HAP-1 (cell line): ENCODE results near the gene EFHD2.
"Not testable (repeated sequence)": the region's sequence is repeated elsewhere in the genome, so short reads cannot be mapped to it uniquely, and the experiment has no call there.

Source experiments
- DNase-seq, 2 experiments: peaks; one replicate each; pipeline ENCODE4 v3.0.0-alpha.2; 2016 to 2020; ENCODE audit warnings: low spot score in 2 of 2
- H3K27me3 ChIP-seq: fragments of 250-450 bp; sonication (Bioruptor Pico); 2 replicates; pipeline ENCODE4 v1.5.1; 2020; ENCODE audit warnings: low read depth, mild to moderate bottlenecking, moderate library complexity
- H3K36me3 ChIP-seq: fragments of 250-450 bp; sonication (Bioruptor Pico); replicated peaks from 2 replicates; pipeline ENCODE4 v1.5.1; 2020; ENCODE audit warnings: mild to moderate bottlenecking
- H3K4me1 ChIP-seq: fragments of 250-450 bp; sonication (Bioruptor Pico); 2 replicates; pipeline ENCODE4 v1.5.1; 2020; ENCODE audit warnings: mild to moderate bottlenecking
- H3K4me3 ChIP-seq: fragments of 250-450 bp; sonication (Bioruptor Pico); 2 replicates; pipeline ENCODE4 v1.5.1; 2020; ENCODE audit warnings: mild to moderate bottlenecking, moderate library complexity
- H3K9me3 ChIP-seq: fragments of 250-450 bp; sonication (Bioruptor Pico); 2 replicates; pipeline ENCODE4 v1.5.1; 2020; ENCODE audit warnings: mild to moderate bottlenecking, moderate library complexity
- in situ Hi-C: fragments of 300-500 bp; cut with MboI; formaldehyde crosslinking; loops from 3 replicates; pipeline ENCODE4 v1.14.3; 2020; ENCODE audit warnings: low sequenced_read_pairs, inconsistent platforms, mixed read lengths

The EFHD2 gene

GRCh38 chr1:15381805-15382204, 27.9 kb upstream of the EFHD2 start:
- Histone ChIP-seq H3K27me3 (no peaks in the 10 kb centered on the region), H3K9me3 (no peaks in the 10 kb centered on the region), H3K36me3 (no peaks in the 10 kb centered on the region), H3K4me1 (peaks cover 41% of the 10 kb centered on the region), H3K4me3 (no peak overlapping the region)
- no peak for DNase-seq
- in situ Hi-C loops = no loop called here

GRCh38 chr1:15382601-15383518, 26.8 kb upstream of the EFHD2 start:
- H3K36me3 ChIP-seq = no peaks in the 10 kb centered on the region
- H3K9me3 ChIP-seq = no peaks in the 10 kb centered on the region
- in situ Hi-C loops = no loop called here
- no peak for DNase-seq
- no peak overlapping the region for H3K4me3 ChIP-seq
- H3K4me1 ChIP-seq = peaks cover 41% of the 10 kb centered on the region
- H3K27me3 ChIP-seq = no peaks in the 10 kb centered on the region

- Histone ChIP-seq H3K9me3 (no peaks in the 10 kb centered on the region), H3K4me1 (peaks cover 41% of the 10 kb centered on the region), H3K4me3 (no peak overlapping the region), H3K36me3 (no peaks in the 10 kb centered on the region), H3K27me3 (no peaks in the 10 kb centered on the region)
- in situ Hi-C loops = no loop called here
- no peak for DNase-seq
Measured at GRCh38 chr1:15383810-15384209, 25.9 kb upstream of the EFHD2 start.

- peak; percentile 90 to 95 for DNase-seq
- Histone ChIP-seq H3K4me3 (no peak overlapping the region), H3K9me3 (no peaks in the 10 kb centered on the region), H3K27me3 (no peaks in the 10 kb centered on the region), H3K4me1 (peaks cover 35% of the 10 kb centered on the region), H3K36me3 (no peaks in the 10 kb centered on the region)
- in situ Hi-C loops = no loop called here
Measured at GRCh38 chr1:15384301-15384901, 25.3 kb upstream of the EFHD2 start.

- Histone ChIP-seq H3K4me1 (peaks cover 28% of the 10 kb centered on the region), H3K4me3 (no peak overlapping the region), H3K27me3 (no peaks in the 10 kb centered on the region), H3K36me3 (no peaks in the 10 kb centered on the region), H3K9me3 (no peaks in the 10 kb centered on the region)
- in situ Hi-C loops = no loop called here
- no peak for DNase-seq
Measured at GRCh38 chr1:15385420-15385819, 24.3 kb upstream of the EFHD2 start.

GRCh38 chr1:15386164-15386749, 23.4 kb upstream of the EFHD2 start:
- H3K9me3 ChIP-seq = no peaks in the 10 kb centered on the region
- in situ Hi-C loops = no loop called here
- H3K36me3 ChIP-seq = no peaks in the 10 kb centered on the region
- H3K27me3 ChIP-seq = no peaks in the 10 kb centered on the region
- peaks cover 28% of the 10 kb centered on the region for H3K4me1 ChIP-seq
- no peak overlapping the region for H3K4me3 ChIP-seq
- peak; percentile 39 to 68 for DNase-seq

- Histone ChIP-seq H3K9me3 (no peaks in the 10 kb centered on the region), H3K27me3 (no peaks in the 10 kb centered on the region), H3K4me3 (no peak overlapping the region), H3K36me3 (no peaks in the 10 kb centered on the region), H3K4me1 (peaks cover 28% of the 10 kb centered on the region)
- no peak for DNase-seq
- in situ Hi-C loops = no loop called here
Measured at GRCh38 chr1:15388201-15388880, 21.3 kb upstream of the EFHD2 start.

- in situ Hi-C loops, H3K9me3 ChIP-seq, H3K36me3 ChIP-seq, H3K27me3 ChIP-seq, H3K4me3 ChIP-seq, DNase-seq: not testable (repeated sequence)
- H3K4me1 ChIP-seq = peaks cover 15% of the 10 kb centered on the region
Measured at GRCh38 chr1:15389828-15390227, 19.9 kb upstream of the EFHD2 start.

GRCh38 chr1:15390667-15391066, 19.0 kb upstream of the EFHD2 start:
- in situ Hi-C loops = no loop called here
- Histone ChIP-seq H3K9me3 (no peaks in the 10 kb centered on the region), H3K36me3 (no peaks in the 10 kb centered on the region), H3K27me3 (no peaks in the 10 kb centered on the region), H3K4me1 (peaks cover 10% of the 10 kb centered on the region; the same call in 1 of the 2 replicates), H3K4me3 (no peak overlapping the region)
- no peak for DNase-seq

- H3K36me3 ChIP-seq = no peaks in the 10 kb centered on the region
- no peak overlapping the region for H3K4me3 ChIP-seq
- no peaks in the 10 kb centered on the region for H3K9me3 ChIP-seq
- H3K4me1 ChIP-seq = peaks cover 3% of the 10 kb centered on the region; the same call in 1 of the 2 replicates
- no peaks in the 10 kb centered on the region for H3K27me3 ChIP-seq
- in situ Hi-C loops = no loop called here
- no peak for DNase-seq
Measured at GRCh38 chr1:15391366-15391765, 18.3 kb upstream of the EFHD2 start.

- no peaks in the 10 kb centered on the region for H3K4me1 ChIP-seq
- no peak for DNase-seq
- H3K36me3 ChIP-seq = no peaks in the 10 kb centered on the region
- H3K27me3 ChIP-seq = no peaks in the 10 kb centered on the region
- no peaks in the 10 kb centered on the region for H3K9me3 ChIP-seq
- no peak overlapping the region for H3K4me3 ChIP-seq
- in situ Hi-C loops = no loop called here
Measured at GRCh38 chr1:15393475-15394257, 16.0 kb upstream of the EFHD2 start.

GRCh38 chr1:15394258-15394690, 15.4 kb upstream of the EFHD2 start:
- no peaks in the 10 kb centered on the region for H3K4me1 ChIP-seq
- H3K27me3 ChIP-seq = no peaks in the 10 kb centered on the region
- H3K9me3 ChIP-seq = no peaks in the 10 kb centered on the region
- no peaks in the 10 kb centered on the region for H3K36me3 ChIP-seq
- in situ Hi-C loops = no loop called here
- no peak overlapping the region for H3K4me3 ChIP-seq
- no peak for DNase-seq

- in situ Hi-C loops = no loop called here
- H3K27me3 ChIP-seq = no peaks in the 10 kb centered on the region
- H3K4me1 ChIP-seq = no peaks in the 10 kb centered on the region
- no peak overlapping the region for H3K4me3 ChIP-seq
- no peaks in the 10 kb centered on the region for H3K36me3 ChIP-seq
- H3K9me3 ChIP-seq = peaks cover 4% of the 10 kb centered on the region; the same call in 1 of the 2 replicates
- DNase-seq = no peak
Measured at GRCh38 chr1:15397236-15397635, 12.5 kb upstream of the EFHD2 start.
